HK-2 (cell line): Measurements from ENCODE around the gene KHDRBS1.
"Not testable (repeated sequence)": the region's sequence is repeated elsewhere in the genome, so short reads cannot be mapped to it uniquely, and the experiment has no call there.

Experiments
- DNase-seq: peaks from one replicate; pipeline ENCODE4 v3.0.0-alpha.2; 2018; ENCODE audit not compliant: unreplicated experiment

KHDRBS1 gene

GRCh38 chr1:32012709-32013385 is 821 bp upstream of the KHDRBS1 start:
- DNase-seq, result no peak

GRCh38 chr1:32014199-32014947 is 705 bp downstream of the KHDRBS1 start:
- peak; percentile 58 for DNase-seq

- no peak for DNase-seq
Measured at GRCh38 chr1:32014948-32015273, 1.2 kb downstream of the KHDRBS1 start.

- DNase-seq, result no peak
Measured at GRCh38 chr1:32020339-32020738, 6.7 kb downstream of the KHDRBS1 start.

- not testable (repeated sequence) for DNase-seq
Measured at GRCh38 chr1:32021574-32022018, 7.9 kb downstream of the KHDRBS1 start.

GRCh38 chr1:32023351-32023750 is 9.7 kb downstream of the KHDRBS1 start:
- DNase-seq, result no peak

GRCh38 chr1:32025515-32025914 is 11.8 kb downstream of the KHDRBS1 start:
- no peak for DNase-seq

GRCh38 chr1:32028746-32029145 is 15.1 kb downstream of the KHDRBS1 start:
- DNase-seq, result no peak

- DNase-seq, result peak; percentile 22
Measured at GRCh38 chr1:32031578-32032274, 18.1 kb downstream of the KHDRBS1 start.

GRCh38 chr1:32032275-32032615 is 18.6 kb downstream of the KHDRBS1 start:
- no peak for DNase-seq

GRCh38 chr1:32035119-32035518 is 21.5 kb downstream of the KHDRBS1 start:
- DNase-seq, result no peak

- no peak for DNase-seq
Measured at GRCh38 chr1:32040711-32041110, 27.0 kb downstream of the KHDRBS1 start.

GRCh38 chr1:32042330-32042729 is 28.7 kb downstream of the KHDRBS1 start:
- no peak for DNase-seq

- no peak for DNase-seq
Measured at GRCh38 chr1:32044234-32044633, 30.6 kb downstream of the KHDRBS1 start.

- DNase-seq, result no peak
Measured at GRCh38 chr1:32045772-32046171, 32.1 kb downstream of the KHDRBS1 start.

GRCh38 chr1:32047701-32048100 is 34.0 kb downstream of the KHDRBS1 start:
- DNase-seq, result no peak

GRCh38 chr1:32048440-32048839 is 34.8 kb downstream of the KHDRBS1 start:
- no peak for DNase-seq

GRCh38 chr1:32051706-32052105 is 38.0 kb downstream of the KHDRBS1 start:
- DNase-seq, result no peak

- no peak for DNase-seq
Measured at GRCh38 chr1:32052887-32053286, 39.2 kb downstream of the KHDRBS1 start.

- no peak for DNase-seq
Measured at GRCh38 chr1:32055416-32055815, 41.7 kb downstream of the KHDRBS1 start.

GRCh38 chr1:32056598-32056997 is 42.9 kb downstream of the KHDRBS1 start:
- no peak for DNase-seq

GRCh38 chr1:32060914-32061313 is 47.2 kb downstream of the KHDRBS1 start:
- no peak for DNase-seq

GRCh38 chr1:32062867-32063230 is 49.2 kb downstream of the KHDRBS1 start:
- DNase-seq, result no peak
